Gastroesophageal sphincter (tissue), 3 donors: ENCODE data around the gene SLC24A3.

Experiments used
- CTCF ChIP-seq, 4 experiments: fragments of 200-600 bp in 2 of 4; fragments of 450-650 bp in 2 of 4; sonication (generic) in 1 of 4; IDR thresholded peaks; one replicate each; pipeline ENCODE4 v1.5.1; 2017 to 2019; ENCODE audit warnings: antibody characterized with exemption in 4 of 4, mild to moderate bottlenecking in 2 of 4, moderate library complexity in 2 of 4
- EP300 ChIP-seq: sonication (generic); formaldehyde crosslinking; IDR thresholded peaks from one replicate; pipeline ENCODE4 v1.6.1; 2017; ENCODE audit warnings: antibody characterized with exemption, mild to moderate bottlenecking
- POLR2AphosphoS5 ChIP-seq: sonication (generic); formaldehyde crosslinking; IDR thresholded peaks from one replicate; pipeline ENCODE4 v1.6.1; 2017; ENCODE audit warnings: antibody characterized with exemption

- TF ChIP-seq EP300 = no peak
- TF ChIP-seq CTCF (IDR thresholded peaks at IDR 0.05) = no peak
- TF ChIP-seq POLR2AphosphoS5 = no peak
Measured at GRCh38 chr20:19770375-19770774, 557.9 kb downstream of the SLC24A3 start.
